Vagina (tissue), 2 donors: ENCODE results near the gene DBT. TPM values are rescaled to one million over a fixed set of nuclear protein-coding genes. Genes with fewer than 3 reads are reported as not detected.

ENCODE experiments used
- DNase-seq, 2 donors: peaks; one replicate each; pipeline ENCODE4 v3.0.0-alpha.2; 2017; ENCODE audit errors: extremely low spot score in 2 of 2
- H3K27ac ChIP-seq: fragments of 200-600 bp; sonication (generic); one replicate; pipeline ENCODE4 v1.5.1; 2019
- H3K27me3 ChIP-seq: fragments of 200-600 bp; sonication (generic); one replicate; pipeline ENCODE4 v1.5.1; 2019
- H3K36me3 ChIP-seq, 2 donors: fragments of 200-600 bp; sonication (generic); one replicate each; pipeline ENCODE4 v1.5.1; 2017 to 2019
- H3K4me1 ChIP-seq: fragments of 200-600 bp; sonication (generic); one replicate; pipeline ENCODE4 v1.5.1; 2019
- H3K4me3 ChIP-seq, 2 donors: fragments of 200-600 bp; sonication (generic); 1 replicate in 1 of 2; 2 replicates in 1 of 2; pipeline ENCODE4 v1.5.1; 2016 to 2019
- H3K9me3 ChIP-seq: fragments of 200-600 bp; sonication (generic); one replicate; pipeline ENCODE4 v1.5.1; 2019
- CTCF ChIP-seq, 3 experiments: fragments of 450-650 bp in 2 of 3; fragments of 200-600 bp in 1 of 3; sonication (generic) in 1 of 3; IDR thresholded peaks; one replicate each; pipeline ENCODE4 v1.5.1; 2017 to 2019; ENCODE audit warnings: antibody characterized with exemption in 3 of 3, mild to moderate bottlenecking in 2 of 3, moderate library complexity in 2 of 3
- POLR2A ChIP-seq, 2 donors: fragments of 450-650 bp; IDR thresholded peaks; one replicate each; pipeline ENCODE4 v1.6.1; 2017; ENCODE audit warnings: antibody characterized with exemption in 2 of 2, mild to moderate bottlenecking in 2 of 2, moderate library complexity in 2 of 2
- POLR2AphosphoS5 ChIP-seq, 2 donors: sonication (generic); formaldehyde crosslinking; IDR thresholded peaks; one replicate each; pipeline ENCODE4 v1.9.0; 2017; ENCODE audit warnings: antibody characterized with exemption in 2 of 2, mild to moderate bottlenecking in 2 of 2, low read depth in 1 of 2; ENCODE audit not compliant: insufficient read depth in 1 of 2
- intact Hi-C: fragments of 100-400 bp; cut with DNase I; formaldehyde crosslinking; loops from one replicate; pipeline ENCODE4 v1.15.1; 2023
- total RNA-seq: library from RNA; depleted of rRNA; stranded (reverse); fragments of >200 nt; gene quantifications from one replicate; pipeline ENCODE4 v1.2.3, GENCODE V29; 2016

DBT gene
- total RNA-seq, 1 donor from 2014 or later: 7.4 TPM

- DNase-seq: no peak
- Histone ChIP-seq H3K9me3 (no peaks in the 10 kb centered on the region), H3K27me3 (no peaks in the 10 kb centered on the region), H3K4me3 (no peak overlapping the region), H3K27ac (no peak overlapping the region), H3K4me1 (no peaks in the 10 kb centered on the region), H3K36me3 (peaks cover 0 to 30% of the 10 kb centered on the region in 2 donors)
- TF ChIP-seq POLR2AphosphoS5 (IDR thresholded peaks at IDR 0.05; ENCODE audit: insufficient read depth in 1 of 2, low read depth in 1 of 2) (no peak), CTCF (IDR thresholded peaks at IDR 0.05) (no peak), POLR2A (IDR thresholded peaks at IDR 0.05) (no peak)
- intact Hi-C loops: no loop called here
Measured at GRCh38 chr1:100198596-100198995, 51.0 kb downstream of the DBT start.

GRCh38 chr1:100188617-100189016, 61.0 kb downstream of the DBT start:
- TF ChIP-seq POLR2AphosphoS5 (IDR thresholded peaks at IDR 0.05; ENCODE audit: insufficient read depth in 1 of 2, low read depth in 1 of 2) (no peak), POLR2A (IDR thresholded peaks at IDR 0.05) (no peak), CTCF (IDR thresholded peaks at IDR 0.05) (no peak)
- intact Hi-C loops: no loop called here
- Histone ChIP-seq H3K36me3 (no peaks in the 10 kb centered on the region), H3K27me3 (no peaks in the 10 kb centered on the region), H3K4me1 (peaks cover 10% of the 10 kb centered on the region), H3K9me3 (no peaks in the 10 kb centered on the region), H3K4me3 (no peak overlapping the region), H3K27ac (no peak overlapping the region)
- DNase-seq: no peak

- intact Hi-C loops: no loop called here
- Histone ChIP-seq H3K27ac (no peak overlapping the region), H3K27me3 (no peaks in the 10 kb centered on the region), H3K9me3 (no peaks in the 10 kb centered on the region), H3K36me3 (no peaks in the 10 kb centered on the region), H3K4me1 (peaks cover 10% of the 10 kb centered on the region), H3K4me3 (no peak overlapping the region)
- TF ChIP-seq POLR2AphosphoS5 (IDR thresholded peaks at IDR 0.05; ENCODE audit: insufficient read depth in 1 of 2, low read depth in 1 of 2): no peak
- no peak for TF ChIP-seq CTCF (IDR thresholded peaks at IDR 0.05)
- TF ChIP-seq POLR2A (IDR thresholded peaks at IDR 0.05): no peak
- DNase-seq: no peak
Measured at GRCh38 chr1:100187912-100188311, 61.7 kb downstream of the DBT start.

GRCh38 chr1:100184536-100184935, 65.1 kb downstream of the DBT start:
- Histone ChIP-seq H3K36me3 (no peaks in the 10 kb centered on the region), H3K4me3 (no peak overlapping the region), H3K27ac (no peak overlapping the region), H3K27me3 (no peaks in the 10 kb centered on the region), H3K4me1 (peaks cover 10% of the 10 kb centered on the region), H3K9me3 (no peaks in the 10 kb centered on the region)
- no peak for TF ChIP-seq POLR2AphosphoS5 (IDR thresholded peaks at IDR 0.05; ENCODE audit: insufficient read depth in 1 of 2, low read depth in 1 of 2)
- TF ChIP-seq CTCF (IDR thresholded peaks at IDR 0.05): no peak
- TF ChIP-seq POLR2A (IDR thresholded peaks at IDR 0.05): no peak
- no peak for DNase-seq
- intact Hi-C loops: no loop called here

GRCh38 chr1:100183370-100183769, 66.3 kb downstream of the DBT start:
- Histone ChIP-seq H3K27me3 (no peaks in the 10 kb centered on the region), H3K4me3 (no peak overlapping the region), H3K27ac (no peak overlapping the region), H3K4me1 (peaks cover 2% of the 10 kb centered on the region), H3K9me3 (no peaks in the 10 kb centered on the region), H3K36me3 (no peaks in the 10 kb centered on the region)
- no peak for DNase-seq
- TF ChIP-seq POLR2A (IDR thresholded peaks at IDR 0.05): no peak
- TF ChIP-seq CTCF (IDR thresholded peaks at IDR 0.05): no peak
- no peak for TF ChIP-seq POLR2AphosphoS5 (IDR thresholded peaks at IDR 0.05; ENCODE audit: insufficient read depth in 1 of 2, low read depth in 1 of 2)
- intact Hi-C loops: no loop called here
